ENCODE data around the gene HOMER2. TPM values are rescaled to one million over a fixed set of nuclear protein-coding genes. Genes with fewer than 3 reads are reported as not detected.

Gene HOMER2
- total and polyA plus RNA-seq, 9 of the 15 experiments (the other 6 are each of a cell fraction or from before 2014, with no cell fraction given) = 0.13 to 0.47 (median 0.29) TPM; not detected in 1

- TF ChIP-seq EGR1 (conservative IDR thresholded peaks at IDR 0.05) (no peak), MLX (CRISPR knock-in tag; conservative IDR thresholded peaks at IDR 0.05) (no peak), NR1H2 (CRISPR knock-in tag; IDR thresholded peaks at IDR 0.05) (no peak), ZC3H4 (CRISPR knock-in tag; IDR thresholded peaks at IDR 0.05; ENCODE audit: borderline replicate concordance) (no peak), CHAMP1 (IDR thresholded peaks at IDR 0.05) (peak; percentile 66; the same call in 1 of the 2 replicates), CREB3L1 (IDR thresholded peaks at IDR 0.05; ENCODE audit: borderline replicate concordance, low read depth) (peak; percentile 74), MLLT1 (IDR thresholded peaks at IDR 0.05) (peak in 1 of 2 experiments; percentile 74; a peak in 2 of 4 replicates), MEF2D (tag; conservative IDR thresholded peaks at IDR 0.05; ENCODE audit: low read depth) (no peak), ZNF174 (CRISPR knock-in tag; IDR thresholded peaks at IDR 0.05) (no peak), ZFP1 (CRISPR knock-in tag; IDR thresholded peaks at IDR 0.05) (no peak), RFX1 (IDR thresholded peaks at IDR 0.05) (no peak), RNF219 (CRISPR knock-in tag; IDR thresholded peaks at IDR 0.05) (no peak), TCF7L2 (IDR thresholded peaks at IDR 0.05; ENCODE audit: low read depth, low read length) (no peak), NBN (IDR thresholded peaks at IDR 0.05; ENCODE audit: low read depth) (no peak), PPARD (CRISPR knock-in tag; IDR thresholded peaks at IDR 0.05) (no peak), SMAD1 (IDR thresholded peaks at IDR 0.05; ENCODE audit: low read depth, low read length, partially characterized antibody) (peak; percentile 33), CC2D1A (IDR thresholded peaks at IDR 0.05) (peak; percentile 85), PHF21A (IDR thresholded peaks at IDR 0.05; ENCODE audit: borderline replicate concordance, low read depth) (no peak), HES1 (IDR thresholded peaks at IDR 0.05; ENCODE audit: low read depth) (no peak)
These were observed 33.3 kb upstream of the HOMER2 start, which contains the start of gene RAMAC (continued) for GRCh38 chr15:82985688-82986441.

All from K562 (cell line).